G401 (cell line): ENCODE results near the gene ATAD3A. TPM values are rescaled to one million over a fixed set of nuclear protein-coding genes. Genes with fewer than 3 reads are reported as not detected.

ENCODE experiments used
- DNase-seq: peaks from one replicate; pipeline ENCODE4 v3.0.0-alpha.2; 2015; ENCODE audit warnings: low spot score
- in situ Hi-C: cut with HindIII; loops from 2 replicates; pipeline ENCODE4 v1.10.0; 2016; ENCODE audit warnings: low sequenced_read_pairs, mixed read lengths
- total RNA-seq: library from RNA; depleted of rRNA; stranded (reverse); fragments of >200 nt; shearing (Covaris generic); gene quantifications from 2 replicates; pipeline ENCODE4 v1.2.3, GENCODE V29; 2014

Gene ATAD3A
- total RNA-seq, 1 experiment from 2014 or later, result 111 TPM

DNA sequence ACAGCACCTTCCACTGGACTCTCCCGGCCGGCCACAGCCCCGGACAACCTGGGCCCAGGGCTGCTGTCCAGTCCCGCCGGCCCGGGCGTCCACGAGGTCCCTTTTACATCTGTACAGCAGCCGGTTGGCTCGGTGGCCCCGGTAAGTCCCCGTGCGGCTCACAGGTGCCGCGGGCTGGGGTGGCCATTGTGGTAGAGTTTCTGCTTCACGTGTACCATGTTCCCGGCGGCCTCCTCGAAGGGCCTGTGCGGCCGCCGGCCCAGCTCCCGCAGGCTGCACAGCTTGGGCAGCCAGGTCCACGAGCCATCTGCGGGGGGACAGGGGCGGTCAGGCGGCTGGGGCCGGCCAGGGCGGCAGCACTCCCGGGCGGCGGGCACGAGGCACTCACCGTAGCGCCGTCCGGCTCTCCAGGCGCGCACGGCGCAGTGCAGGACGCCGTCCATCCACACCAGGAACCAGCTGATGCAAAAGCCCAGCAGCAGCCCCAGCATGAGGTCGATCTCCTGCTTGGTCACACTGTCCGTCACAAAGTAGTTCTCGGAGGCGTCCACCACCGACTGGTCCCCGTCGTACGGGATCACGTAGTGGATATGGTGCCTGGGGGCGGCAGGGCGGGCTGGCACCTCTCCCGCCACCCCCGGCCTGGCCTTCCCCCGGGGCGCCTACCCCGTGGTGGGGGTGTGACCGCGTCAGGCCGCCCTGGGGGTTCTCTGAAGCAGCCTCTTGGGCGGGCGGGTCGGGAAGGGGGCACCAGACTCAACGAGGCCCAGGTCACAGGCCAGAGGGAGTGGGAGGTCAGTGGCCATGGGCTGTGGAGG is 23.4 kb downstream of the ATAD3A start:
- in situ Hi-C loops, result no loop called here
- DNase-seq, result no peak

DNA sequence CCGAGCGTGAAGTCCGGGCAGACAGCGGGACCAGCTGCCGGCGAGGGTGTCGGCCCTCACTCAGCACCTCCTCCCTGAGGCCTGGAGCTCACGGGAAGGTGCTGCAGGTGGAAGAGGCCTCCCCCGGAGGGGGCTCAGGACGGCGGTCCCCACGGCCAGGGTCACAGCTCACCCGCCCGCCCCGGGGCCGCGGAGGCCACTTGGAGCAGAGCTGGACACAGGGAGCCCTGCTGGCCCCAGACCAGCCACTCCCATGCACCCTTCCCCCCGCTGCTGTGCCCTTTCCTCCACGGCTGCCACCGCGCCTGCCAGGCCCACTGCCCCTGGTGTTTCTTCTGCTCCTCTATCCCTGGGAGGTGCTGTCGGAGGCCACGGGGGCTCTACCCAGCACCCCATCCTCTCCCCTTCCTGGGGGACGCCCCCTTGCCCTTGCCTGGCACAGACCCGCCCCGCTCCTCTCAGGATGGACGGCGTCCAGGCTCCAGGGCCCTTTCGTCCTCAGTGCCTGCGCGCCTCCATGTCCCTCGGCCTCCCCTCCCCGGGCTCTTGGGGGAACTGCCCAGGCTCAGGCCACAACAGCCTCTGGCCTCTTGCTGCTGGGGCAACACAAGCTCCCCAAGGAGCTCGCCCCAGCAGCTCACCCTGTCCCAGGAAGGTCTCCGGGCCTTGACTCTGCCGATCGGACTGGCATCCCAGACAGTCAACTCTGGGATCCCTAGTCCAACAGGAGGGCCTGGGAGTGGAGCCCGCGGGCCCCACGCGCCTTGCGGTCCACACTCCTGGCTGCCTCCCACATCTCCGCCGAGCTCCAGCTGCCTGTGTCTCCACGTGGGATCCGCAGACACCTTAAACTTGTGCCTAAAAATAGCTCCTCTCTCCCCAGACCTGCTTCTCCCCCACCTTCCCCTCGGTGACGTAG is 24.3 kb downstream of the ATAD3A start:
- in situ Hi-C loops, result no loop called here
- no peak for DNase-seq

GRCh38 chr1:1536938-1537546 is 25.1 kb downstream of the ATAD3A start:
- in situ Hi-C loops, result no loop called here
- DNase-seq, result no peak

GRCh38 chr1:1537626-1538250 is 25.8 kb downstream of the ATAD3A start:
- in situ Hi-C loops, result no loop called here
- DNase-seq, result no peak

GRCh38 chr1:1538334-1538733 is 26.4 kb downstream of the ATAD3A start:
- in situ Hi-C loops, result no loop called here
- DNase-seq, result no peak

DNA sequence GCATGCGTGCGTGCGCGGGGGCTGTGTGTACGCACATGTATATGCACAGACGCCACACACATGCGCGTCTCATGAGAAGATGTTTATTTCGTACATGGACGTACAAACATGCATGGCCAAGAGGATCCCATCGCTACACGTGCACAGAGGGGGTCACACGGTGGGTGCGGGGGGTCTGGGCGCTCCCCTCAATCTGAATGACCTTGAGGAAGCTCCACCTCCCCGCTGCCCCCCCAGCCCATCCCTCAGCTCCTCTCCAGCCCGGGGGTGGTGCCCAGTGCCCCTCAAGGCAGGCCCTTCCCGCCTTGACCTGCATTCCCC is 27.0 kb downstream of the ATAD3A start:
- in situ Hi-C loops, result no loop called here
- DNase-seq, result no peak

DNA sequence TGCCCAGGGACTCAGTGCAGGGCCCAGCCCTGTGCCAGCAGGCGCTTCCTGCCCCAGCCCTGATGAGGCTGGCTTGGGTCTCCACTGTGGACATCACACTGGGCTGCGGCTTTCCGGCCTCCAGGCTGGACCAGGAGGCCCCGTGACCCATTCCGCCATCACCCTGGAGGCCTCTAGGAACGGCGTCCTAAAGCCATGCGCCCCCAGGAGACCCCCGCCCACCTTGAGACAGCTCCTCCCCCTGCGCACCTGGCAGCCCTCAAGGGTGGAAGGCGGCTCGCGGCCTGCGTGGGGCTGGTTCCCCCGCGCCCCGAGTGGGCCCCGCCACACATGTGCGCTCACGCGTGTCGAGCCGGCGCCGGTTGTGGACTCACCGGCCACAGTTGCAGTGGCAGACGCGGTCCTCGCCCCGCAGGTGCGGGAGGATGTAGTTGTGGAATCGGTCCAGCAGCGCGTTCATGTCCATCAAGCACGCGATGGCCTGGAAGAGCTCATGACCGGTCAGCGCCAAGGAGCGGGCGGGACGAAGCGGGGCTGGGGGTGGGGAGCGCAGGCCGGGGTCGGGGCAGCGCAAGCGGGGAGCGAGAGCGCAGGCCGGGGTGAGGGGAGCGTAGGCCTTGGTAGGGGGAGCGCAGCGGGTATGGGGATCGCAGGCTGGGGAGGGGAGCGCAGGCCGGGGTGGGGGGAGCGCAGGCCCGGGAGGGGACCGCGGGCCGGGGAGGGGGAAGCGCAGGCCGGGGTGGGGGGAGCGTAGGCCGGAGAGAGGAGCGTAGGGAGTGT is 27.5 kb downstream of the ATAD3A start:
- in situ Hi-C loops, result no loop called here
- peak; percentile 60 for DNase-seq

DNA sequence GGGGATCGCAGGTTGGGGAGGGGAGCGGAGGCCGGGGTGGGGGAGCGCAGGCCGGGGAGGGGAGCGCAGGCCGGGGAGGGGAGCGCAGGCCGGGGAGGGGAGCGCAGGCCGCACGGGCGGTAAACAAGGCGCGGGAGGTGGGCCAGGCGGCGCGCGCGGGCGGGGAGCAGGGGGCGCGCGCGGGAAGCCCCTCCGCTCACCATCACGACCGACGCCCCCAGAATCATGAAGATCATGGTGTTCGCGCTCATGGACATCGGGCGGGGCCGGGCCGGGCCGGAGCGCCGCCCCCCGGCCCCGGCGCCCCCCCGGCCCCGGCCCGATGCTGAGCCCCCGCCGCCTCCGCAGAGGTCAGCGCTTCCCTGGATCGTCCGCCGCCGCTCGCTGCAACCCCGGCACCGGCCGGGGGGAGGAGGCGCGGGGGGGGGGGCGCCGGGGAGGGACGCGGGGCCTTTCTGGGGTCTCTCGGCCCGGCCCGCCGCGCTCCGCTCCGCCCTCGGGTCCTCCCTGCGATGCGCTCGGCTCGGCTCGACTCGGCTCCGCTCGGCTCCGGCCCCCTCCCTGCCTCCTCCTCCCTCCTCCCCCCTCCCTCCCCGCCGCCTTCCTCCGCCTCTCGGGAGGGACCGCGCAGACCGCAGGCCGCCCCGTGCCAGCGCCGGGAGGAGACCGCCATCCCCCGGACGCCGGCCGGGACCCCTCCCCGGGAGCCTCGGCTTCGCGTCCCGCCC is 28.3 kb downstream of the ATAD3A start, which contains the start of gene TMEM240:
TMEM240 (minus strand) TSS at position 535 of the 728 bp plus-strand sequence; CDS start at position 257, 278 bp downstream.
- DNase-seq, result peak; percentile 82
- in situ Hi-C loops, result no loop called here

- in situ Hi-C loops, result no loop called here
- DNase-seq, result no peak
Observed at GRCh38 chr1:1540818-1541628, 29.1 kb downstream of the ATAD3A start.

- DNase-seq, result no peak
- in situ Hi-C loops, result no loop called here
Observed at GRCh38 chr1:1541956-1542765, 30.2 kb downstream of the ATAD3A start.

GRCh38 chr1:1542766-1543705 is 31.1 kb downstream of the ATAD3A start:
- in situ Hi-C loops, result no loop called here

DNA sequence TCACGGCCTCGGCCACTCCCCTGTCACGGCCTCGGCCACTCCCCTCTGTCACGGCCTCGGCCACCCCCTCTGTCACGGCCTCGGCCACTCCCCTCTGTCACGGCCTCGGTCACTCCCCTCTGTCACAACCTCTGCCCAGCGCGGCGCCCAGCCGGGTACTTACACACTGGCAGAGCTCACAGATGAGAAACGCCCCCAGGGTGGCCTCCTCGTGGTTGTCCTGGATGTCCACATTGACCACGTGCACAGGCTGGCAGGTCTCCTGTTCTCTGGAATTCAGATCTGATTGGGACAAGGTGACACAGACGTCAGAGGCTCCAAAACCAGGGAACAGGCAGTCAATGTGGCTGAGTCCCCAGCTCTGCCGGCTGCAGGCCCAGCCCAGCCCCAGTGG is 31.7 kb downstream of the ATAD3A start:
- in situ Hi-C loops, result no loop called here
- DNase-seq, result no peak

More at GRCh38 chr1:1542766-1543705, 31.1 kb downstream of the ATAD3A start:
- DNase-seq, result no peak

GRCh38 chr1:1544544-1544943 is 32.6 kb downstream of the ATAD3A start:
- in situ Hi-C loops, result no loop called here
- no peak for DNase-seq

DNA sequence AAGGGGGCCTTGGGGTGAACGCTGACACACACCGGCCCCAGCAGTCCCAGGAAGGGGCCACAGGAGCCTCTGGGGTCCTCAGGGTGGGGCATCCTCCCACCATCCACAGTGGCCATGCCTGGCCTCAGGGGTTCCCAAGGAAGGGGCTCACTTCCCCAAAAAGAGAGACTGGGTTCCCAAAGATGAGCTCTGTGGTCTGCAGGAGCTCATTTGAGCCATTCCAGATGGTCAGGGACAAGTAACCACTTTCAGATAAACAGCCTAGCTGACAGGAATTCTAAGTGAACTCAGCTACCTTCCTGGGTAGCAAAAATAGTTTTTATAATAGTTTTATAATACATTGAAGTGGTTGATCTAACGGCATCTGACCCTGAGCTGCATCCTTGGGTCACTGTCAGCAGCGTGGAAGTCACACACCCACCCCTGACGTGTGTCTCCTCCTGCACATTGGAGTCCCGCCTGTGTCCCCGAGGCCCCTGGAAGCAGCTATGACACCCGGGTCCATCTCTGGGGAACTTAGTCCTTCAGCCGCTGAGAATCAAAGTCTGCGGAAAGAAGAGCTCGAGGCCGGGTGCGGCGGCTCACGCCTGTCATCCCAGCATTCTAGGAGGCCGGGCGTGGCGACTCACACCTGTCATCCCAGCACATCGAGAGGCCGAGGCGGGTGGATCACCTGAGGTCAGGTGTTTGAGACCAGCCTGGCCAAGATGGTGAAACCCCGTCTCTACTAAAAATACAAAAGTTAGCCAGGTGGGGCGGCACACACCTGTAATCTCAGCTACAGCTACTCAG is 34.2 kb downstream of the ATAD3A start:
- DNase-seq, result no peak
- in situ Hi-C loops, result no loop called here

DNA sequence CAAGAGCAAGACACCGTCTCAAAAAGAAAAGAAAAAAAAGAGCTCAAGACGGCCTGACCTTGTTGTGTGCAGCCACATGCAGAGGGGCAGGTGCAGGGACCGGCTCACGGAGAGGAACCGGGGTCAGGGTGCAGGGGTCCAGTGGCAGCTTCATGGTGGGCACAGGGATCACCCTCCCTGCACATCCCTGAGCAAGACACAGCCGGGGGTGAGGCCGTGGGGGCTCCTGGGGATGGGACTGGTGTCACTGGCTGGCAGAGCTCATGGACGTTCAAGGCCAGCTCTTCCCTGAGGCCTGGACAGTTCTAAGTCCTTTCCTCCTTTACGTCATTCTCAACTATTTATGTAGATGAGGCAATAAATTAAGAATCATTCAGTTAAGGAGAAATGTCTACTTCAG is 35.0 kb downstream of the ATAD3A start:
- no peak for DNase-seq
- in situ Hi-C loops, result no loop called here
